PFSK-1 (cell line): Measurements from ENCODE around the gene ZNF490.

ENCODE experiments used
- TAF1 ChIP-seq: IDR thresholded peaks from 2 replicates; pipeline ENCODE4 v1.6.1; 2012; ENCODE audit warnings: low read length, control low read depth, borderline replicate concordance; ENCODE audit not compliant: insufficient read depth
- TF ChIP-seq, protein P1 (sequence below), 2 experiments: IDR thresholded peaks; 2 replicates each; pipeline versions ENCODE4 v1.6.1 to v1.8.0; 2011 to 2012; ENCODE audit warnings: low read depth in 2 of 2, low read length in 2 of 2, control low read depth in 1 of 2, inconsistent platforms in 1 of 2, mild to moderate bottlenecking in 1 of 2, moderate library complexity in 1 of 2; ENCODE audit not compliant: insufficient read depth in 1 of 2

DNA sequence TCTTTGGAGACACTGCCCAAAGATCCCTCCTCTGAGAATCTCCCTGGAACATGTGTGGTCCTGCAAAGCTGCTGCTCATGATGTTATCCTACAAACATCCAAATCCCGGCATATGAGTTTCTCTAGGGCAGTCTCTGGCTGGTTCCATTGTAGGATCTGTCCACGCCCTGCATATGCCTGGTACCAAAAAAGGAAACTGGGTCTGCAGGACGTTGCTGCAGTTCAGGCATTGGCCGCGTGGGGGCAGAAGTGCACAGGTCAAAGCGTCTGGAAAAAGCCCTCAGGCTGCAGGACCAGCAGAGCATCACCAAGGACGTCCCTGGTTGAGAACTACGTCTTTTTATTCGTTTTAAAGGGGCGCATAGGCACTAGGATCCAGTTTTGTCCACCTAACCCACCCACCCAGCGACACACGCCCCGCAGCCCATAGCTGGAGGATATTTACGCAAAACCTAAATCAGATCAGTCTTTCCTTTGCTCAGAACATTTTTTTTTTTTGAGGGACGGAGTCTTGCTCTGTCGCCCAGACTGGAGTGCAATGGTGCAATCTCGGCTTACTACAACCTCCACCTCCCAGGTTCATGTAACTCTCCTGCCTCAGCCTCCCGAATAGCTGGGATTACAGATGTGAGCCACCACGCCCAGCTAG is 46.5 kb downstream of the ZNF490 start:
- TF ChIP-seq, protein P1, sequence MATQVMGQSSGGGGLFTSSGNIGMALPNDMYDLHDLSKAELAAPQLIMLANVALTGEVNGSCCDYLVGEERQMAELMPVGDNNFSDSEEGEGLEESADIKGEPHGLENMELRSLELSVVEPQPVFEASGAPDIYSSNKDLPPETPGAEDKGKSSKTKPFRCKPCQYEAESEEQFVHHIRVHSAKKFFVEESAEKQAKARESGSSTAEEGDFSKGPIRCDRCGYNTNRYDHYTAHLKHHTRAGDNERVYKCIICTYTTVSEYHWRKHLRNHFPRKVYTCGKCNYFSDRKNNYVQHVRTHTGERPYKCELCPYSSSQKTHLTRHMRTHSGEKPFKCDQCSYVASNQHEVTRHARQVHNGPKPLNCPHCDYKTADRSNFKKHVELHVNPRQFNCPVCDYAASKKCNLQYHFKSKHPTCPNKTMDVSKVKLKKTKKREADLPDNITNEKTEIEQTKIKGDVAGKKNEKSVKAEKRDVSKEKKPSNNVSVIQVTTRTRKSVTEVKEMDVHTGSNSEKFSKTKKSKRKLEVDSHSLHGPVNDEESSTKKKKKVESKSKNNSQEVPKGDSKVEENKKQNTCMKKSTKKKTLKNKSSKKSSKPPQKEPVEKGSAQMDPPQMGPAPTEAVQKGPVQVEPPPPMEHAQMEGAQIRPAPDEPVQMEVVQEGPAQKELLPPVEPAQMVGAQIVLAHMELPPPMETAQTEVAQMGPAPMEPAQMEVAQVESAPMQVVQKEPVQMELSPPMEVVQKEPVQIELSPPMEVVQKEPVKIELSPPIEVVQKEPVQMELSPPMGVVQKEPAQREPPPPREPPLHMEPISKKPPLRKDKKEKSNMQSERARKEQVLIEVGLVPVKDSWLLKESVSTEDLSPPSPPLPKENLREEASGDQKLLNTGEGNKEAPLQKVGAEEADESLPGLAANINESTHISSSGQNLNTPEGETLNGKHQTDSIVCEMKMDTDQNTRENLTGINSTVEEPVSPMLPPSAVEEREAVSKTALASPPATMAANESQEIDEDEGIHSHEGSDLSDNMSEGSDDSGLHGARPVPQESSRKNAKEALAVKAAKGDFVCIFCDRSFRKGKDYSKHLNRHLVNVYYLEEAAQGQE (IDR thresholded peaks at IDR 0.05; ENCODE audit: insufficient read depth in 1 of 2, low read depth in 2 of 2, low read length in 2 of 2): no peak
- no peak for TF ChIP-seq TAF1
